ENCODE results near the gene PSEN1.
"Not testable (repeated sequence)": the region's sequence is repeated elsewhere in the genome, so short reads cannot be mapped to it uniquely, and the experiment has no call there.

PSEN1 gene

DNA sequence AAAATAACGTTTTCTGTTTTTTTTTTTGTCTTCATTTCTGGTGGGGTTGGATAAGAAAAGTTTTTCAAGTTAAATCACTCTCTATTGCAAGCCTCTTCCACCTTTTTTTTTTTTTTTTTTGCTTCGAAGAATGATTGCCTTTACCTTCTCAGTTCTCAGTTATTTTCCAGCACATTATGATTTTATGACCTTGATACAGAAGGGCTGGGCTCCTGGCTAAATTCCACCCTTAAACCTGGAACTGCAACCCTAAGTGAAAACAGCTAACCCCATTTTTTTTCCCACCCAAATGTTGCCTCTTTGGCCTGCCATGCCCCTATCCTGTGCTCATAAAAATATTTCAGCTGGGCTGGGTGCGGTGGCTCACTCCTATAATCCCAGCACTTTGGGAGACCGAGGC lies 31.4 kb downstream of the PSEN1 start:
- no peak for DNase-seq

DNA sequence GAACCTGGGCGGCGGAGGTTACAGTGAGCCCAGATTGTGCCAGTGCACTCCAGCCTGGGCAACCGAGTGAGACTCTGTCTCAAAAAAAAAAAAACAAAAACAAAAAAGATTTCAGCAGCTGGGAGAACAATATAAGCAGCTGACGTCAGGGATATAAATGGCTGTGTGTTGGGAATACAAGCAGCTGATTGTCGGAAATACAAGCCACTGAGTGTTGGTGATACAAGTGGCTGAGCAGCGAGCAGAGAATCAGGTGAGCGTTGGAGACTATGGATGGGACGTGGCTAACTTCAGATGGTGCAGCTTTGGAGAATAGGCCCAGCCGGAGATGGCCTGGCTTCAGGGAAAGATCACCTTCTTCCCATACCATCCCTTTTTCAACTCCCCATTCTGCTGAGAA lies 32.0 kb downstream of the PSEN1 start:
- no peak for DNase-seq

DNA sequence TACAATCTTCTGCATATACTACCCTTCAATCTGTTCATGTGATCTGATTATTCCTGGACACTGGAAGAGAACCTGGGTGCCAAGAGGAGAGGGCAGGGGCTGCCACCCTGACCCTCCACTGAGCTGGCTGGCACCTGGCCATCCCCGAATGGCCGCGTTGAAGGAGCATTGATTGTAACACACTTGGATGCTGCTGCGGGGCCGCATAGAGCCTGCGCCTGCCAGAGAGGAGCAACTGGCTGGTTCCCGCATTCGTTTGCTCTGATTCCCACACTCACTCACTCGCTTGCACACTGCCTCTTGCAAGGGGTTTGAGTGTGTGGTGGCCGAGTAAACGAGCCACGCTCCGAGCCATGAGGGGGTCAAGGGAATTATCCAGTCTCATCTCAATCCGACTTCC lies 32.4 kb downstream of the PSEN1 start:
- DNase-seq, result no peak

- not testable (repeated sequence) for DNase-seq
These were observed 33.5 kb downstream of the PSEN1 start for GRCh38 chr14:73169855-73170254.

DNA sequence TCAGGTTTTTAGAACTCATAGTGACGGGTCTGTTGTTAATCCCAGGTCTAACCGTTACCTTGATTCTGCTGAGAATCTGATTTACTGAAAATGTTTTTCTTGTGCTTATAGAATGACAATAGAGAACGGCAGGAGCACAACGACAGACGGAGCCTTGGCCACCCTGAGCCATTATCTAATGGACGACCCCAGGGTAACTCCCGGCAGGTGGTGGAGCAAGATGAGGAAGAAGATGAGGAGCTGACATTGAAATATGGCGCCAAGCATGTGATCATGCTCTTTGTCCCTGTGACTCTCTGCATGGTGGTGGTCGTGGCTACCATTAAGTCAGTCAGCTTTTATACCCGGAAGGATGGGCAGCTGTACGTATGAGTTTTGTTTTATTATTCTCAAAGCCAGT lies 34.4 kb downstream of the PSEN1 start:
- DNase-seq, result no peak

GRCh38 chr14:73172500-73172899 lies 36.2 kb downstream of the PSEN1 start:
- DNase-seq, result no peak

GRCh38 chr14:73173092-73173735 lies 36.9 kb downstream of the PSEN1 start:
- DNase-seq, result peak; percentile 49

DNA sequence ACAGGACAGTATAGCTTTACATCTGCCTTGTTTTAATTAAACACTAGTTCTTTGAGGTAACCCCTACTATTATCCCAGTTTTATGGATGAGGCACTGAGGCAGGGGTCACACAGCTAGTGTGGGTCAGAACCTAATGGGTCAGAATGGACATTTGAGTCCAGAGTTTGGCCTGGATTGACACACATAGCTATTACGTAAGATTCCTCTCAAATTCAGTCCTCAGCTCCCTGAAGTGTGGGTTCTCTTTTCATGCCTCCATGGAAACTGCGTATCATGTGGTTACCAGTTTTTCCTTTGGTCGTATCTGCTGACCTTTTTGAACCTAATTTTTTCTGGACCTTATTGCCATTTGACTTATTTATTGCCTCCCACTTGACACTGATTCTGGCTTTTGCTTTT lies 40.4 kb downstream of the PSEN1 start:
- DNase-seq, result no peak

- DNase-seq, result peak; percentile 44
These were observed 44.1 kb downstream of the PSEN1 start for GRCh38 chr14:73180385-73180805.

GRCh38 chr14:73180969-73181368 lies 44.7 kb downstream of the PSEN1 start:
- not testable (repeated sequence) for DNase-seq

- DNase-seq, result peak; percentile 75
These were observed 52.2 kb downstream of the PSEN1 start for GRCh38 chr14:73188501-73188911.

DNA sequence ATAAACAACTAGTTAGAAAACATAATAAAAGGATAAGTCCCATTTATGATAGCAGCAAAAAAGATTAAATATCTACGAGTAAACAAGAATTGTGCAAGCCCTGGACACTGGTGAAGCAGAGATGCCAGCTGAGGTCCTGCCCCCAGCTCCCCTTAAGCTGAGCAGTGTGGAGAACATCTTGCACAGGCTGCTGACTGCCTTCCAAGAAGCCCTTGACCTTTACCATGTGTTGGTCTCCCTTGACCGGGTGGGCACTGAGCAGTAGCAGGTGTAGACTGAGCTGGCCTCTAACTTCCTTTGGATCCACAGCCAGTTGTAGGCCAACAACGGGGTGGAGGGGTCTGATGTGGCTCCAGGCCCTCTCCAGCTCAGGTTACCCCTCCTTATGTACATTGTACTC lies 53.3 kb downstream of the PSEN1 start:
- DNase-seq, result no peak

DNA sequence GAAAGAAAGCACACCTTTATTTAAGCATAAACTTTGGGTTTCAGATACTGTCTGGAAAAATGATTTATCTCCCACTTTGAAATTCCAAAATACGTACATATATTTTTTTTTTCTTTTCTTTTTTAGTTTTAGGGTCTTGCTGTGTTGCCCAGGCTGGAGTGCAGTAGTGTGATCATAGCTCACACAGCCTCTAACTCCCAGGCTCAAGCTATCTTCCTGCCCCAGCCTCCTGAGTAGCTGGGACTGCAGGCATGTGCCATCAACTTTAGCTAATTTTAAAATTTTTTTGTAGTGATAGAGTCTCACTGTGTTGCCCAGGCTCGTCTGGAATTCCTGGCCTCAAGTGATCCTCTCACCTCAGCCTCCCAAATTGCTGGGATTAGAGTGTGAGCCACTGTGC lies 55.1 kb downstream of the PSEN1 start:
- DNase-seq, result no peak

- not testable (repeated sequence) for DNase-seq
These were observed 58.0 kb downstream of the PSEN1 start for GRCh38 chr14:73194306-73194705.

GRCh38 chr14:73198253-73198652 lies 61.9 kb downstream of the PSEN1 start:
- no peak for DNase-seq

DNA sequence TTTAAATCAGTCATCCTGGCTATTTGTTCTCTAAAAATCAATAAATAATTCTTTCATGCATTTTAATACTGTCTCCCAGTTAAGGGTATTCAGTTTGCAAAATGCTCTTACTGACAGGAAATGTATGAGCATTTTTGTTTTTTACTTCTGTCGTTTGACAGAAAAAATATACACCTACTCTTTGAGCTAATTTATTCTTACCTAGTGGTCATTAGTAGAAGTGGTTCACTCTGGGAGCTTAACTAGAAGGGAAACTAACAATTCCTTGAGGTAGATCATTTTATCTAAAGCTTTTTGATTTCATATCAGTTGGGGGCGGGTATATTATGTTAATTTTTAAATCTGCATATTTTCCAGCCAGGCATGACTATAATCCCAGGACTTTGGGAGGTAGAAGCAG lies 67.2 kb downstream of the PSEN1 start:
- no peak for DNase-seq

DNA sequence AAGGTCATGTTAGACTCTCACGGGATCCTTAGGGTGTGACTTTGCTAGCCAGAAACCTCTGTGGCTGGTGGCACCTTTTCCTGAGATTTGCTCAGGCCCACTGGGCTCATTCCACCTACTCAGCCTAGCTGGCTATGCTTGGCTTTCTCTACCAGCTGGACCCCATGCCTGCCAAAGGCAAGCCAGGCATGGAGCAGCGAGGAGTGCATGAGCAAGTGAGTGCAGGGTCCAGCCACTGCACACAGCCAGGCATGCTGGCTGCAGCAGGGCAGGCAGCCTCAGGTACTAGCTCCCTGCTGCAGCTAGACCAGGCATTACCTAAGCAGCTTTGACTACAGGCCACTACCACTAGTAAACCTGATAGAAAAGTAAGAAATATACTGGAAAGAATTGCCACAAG lies 71.3 kb downstream of the PSEN1 start:
- no peak for DNase-seq

DNA sequence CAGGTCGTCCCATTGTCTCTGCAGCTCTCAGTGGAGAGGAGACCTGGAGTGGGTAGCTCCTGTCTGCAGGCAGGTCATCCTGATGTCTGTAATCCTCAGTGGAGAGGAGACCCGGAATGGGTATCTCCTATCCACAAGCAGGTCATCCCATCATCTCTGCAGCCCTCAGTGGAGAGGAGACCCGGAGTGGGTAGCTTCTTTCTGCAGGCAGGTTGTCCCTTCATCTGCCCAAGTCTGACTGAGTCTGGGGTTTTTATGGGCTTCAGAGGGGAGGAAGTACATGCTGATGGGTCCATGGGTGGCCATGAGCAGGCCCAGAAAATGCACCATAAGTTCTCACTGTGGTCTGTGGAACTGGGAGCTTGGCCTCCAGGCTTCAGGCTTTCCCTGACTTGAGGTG lies 72.1 kb downstream of the PSEN1 start:
- DNase-seq, result no peak

DNA sequence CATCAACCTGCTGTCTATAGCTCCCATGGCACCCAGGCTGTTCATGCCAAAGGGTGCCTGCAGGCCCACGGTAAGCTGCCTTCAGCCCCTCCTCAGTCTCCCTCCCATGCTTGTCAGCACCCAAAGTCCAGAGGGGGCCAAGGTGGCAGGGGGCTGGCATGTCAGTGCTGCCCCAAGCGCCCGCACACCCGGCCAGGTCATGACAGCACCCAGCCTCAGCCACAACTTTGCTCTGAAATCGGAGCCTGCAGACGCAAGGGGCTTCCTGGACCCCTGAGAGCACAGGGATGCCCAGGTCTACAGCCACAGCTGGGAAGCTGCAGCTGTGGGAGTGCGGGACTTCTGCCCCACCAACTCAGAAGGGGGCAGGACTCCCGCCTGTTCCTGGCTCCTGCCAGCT lies 72.5 kb downstream of the PSEN1 start:
- DNase-seq, result no peak

DNA sequence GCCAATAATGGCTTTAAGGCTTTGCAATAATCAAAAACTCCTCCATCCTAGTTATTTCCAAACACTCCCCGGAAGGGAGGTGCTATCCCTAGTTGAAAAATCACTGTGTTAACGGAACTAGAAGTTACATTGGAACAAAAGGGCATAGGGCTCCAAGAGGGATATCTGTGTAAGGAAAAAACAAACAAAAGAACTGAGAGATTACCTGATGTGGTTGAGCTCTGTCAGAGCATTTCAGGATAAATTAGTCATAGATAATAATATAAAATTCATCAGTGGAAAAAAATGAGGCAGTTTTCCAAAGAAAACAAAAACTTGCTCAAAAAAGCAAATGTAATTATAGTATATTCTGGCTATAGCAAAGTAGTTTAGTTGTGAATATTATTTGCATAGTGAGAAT lies 73.6 kb downstream of the PSEN1 start:
- DNase-seq, result peak; percentile 27

DNA sequence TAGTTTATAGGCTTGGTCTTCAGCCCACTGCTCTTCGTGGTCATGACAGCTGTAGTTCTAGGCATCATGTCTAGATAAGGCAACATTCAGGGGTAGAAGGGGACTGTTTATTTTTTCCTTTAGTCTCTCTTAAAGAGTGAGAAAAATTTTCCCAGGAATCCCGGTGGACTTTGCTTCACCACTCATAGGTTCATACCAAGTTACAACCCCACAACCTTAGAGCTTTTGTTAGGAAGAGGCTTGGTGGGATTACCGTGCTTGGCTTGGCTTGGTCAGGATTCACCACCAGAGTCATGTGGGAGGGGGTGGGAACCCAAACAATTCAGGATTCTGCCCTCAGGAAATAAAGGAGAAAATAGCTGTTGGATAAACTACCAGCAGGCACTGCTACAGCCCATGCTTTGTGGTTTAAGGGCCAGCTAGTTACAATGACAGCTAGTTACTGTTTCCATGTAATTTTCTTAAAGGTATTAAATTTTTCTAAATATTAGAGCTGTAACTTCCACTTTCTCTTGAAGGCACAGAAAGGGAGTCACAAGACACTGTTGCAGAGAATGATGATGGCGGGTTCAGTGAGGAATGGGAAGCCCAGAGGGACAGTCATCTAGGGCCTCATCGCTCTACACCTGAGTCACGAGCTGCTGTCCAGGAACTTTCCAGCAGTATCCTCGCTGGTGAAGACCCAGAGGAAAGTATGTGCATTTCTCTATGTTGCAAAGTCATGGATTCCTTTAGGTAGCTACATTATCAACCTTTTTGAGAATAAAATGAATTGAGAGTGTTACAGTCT lies 75.1 kb downstream of the PSEN1 start:
- no peak for DNase-seq

DNA sequence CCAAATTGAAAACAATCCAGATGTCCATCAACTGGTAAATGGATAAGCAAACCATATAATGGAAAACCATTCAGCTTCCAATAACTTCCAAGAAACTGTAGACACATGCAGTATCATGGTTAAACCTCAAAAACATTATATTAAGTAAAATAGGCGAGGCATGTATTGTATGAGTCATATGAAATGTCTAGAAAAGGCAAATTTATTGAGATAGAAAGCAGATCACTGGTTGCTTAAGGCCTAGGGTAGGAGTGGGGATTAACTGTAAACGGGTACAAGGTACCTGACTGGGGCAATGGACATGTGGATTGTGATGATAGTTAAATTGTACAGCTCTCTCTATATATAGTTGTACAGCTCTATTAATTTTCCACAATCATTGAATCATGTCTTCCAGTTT lies 79.7 kb downstream of the PSEN1 start:
- DNase-seq, result no peak

- no peak for DNase-seq
These were observed 81.1 kb downstream of the PSEN1 start for GRCh38 chr14:73217411-73217810.

GRCh38 chr14:73220061-73220460 lies 83.8 kb downstream of the PSEN1 start:
- DNase-seq, result no peak
